Peyer's patch (tissue), 4 donors: ENCODE measurements around the gene PIGM. TPM values are rescaled to one million over a fixed set of nuclear protein-coding genes. Genes with fewer than 3 reads are reported as not detected.

ENCODE experiments used
- DNase-seq, 3 donors: peaks; one replicate each; pipeline ENCODE4 v3.0.0-alpha.2; 2017 to 2019
- H3K27ac ChIP-seq, 4 donors: fragments of 200-600 bp; sonication (generic); one replicate each; pipeline ENCODE4 v1.5.1; 2016 to 2019
- H3K27me3 ChIP-seq, 2 donors: fragments of 200-600 bp; sonication (generic); one replicate each; pipeline ENCODE4 v1.5.1; 2019
- H3K36me3 ChIP-seq, 3 donors: fragments of 200-600 bp; sonication (generic); one replicate each; pipeline ENCODE4 v1.5.1; 2016 to 2019
- H3K4me1 ChIP-seq, 4 donors: fragments of 200-600 bp; sonication (generic); one replicate each; pipeline ENCODE4 v1.5.1; 2016 to 2019
- H3K4me3 ChIP-seq, 4 donors: fragments of 200-600 bp; sonication (generic); 1 replicate in 3 of 4; 2 replicates in 1 of 4; pipeline ENCODE4 v1.5.1; 2016 to 2019; ENCODE audit warnings: mild to moderate bottlenecking in 1 of 4
- H3K9me3 ChIP-seq, 4 donors: fragments of 200-600 bp; sonication (generic); one replicate each; pipeline ENCODE4 v1.5.1; 2016 to 2019; ENCODE audit warnings: mild to moderate bottlenecking in 1 of 4
- POLR2A ChIP-seq, 2 donors: fragments of 450-650 bp; IDR thresholded peaks; one replicate each; pipeline ENCODE4 v1.5.1; 2017; ENCODE audit warnings: antibody characterized with exemption in 2 of 2, mild to moderate bottlenecking in 2 of 2, moderate library complexity in 2 of 2
- total RNA-seq, 4 donors: library from RNA; depleted of rRNA; stranded (reverse); fragments of >200 nt; gene quantifications; one replicate each; pipeline ENCODE4 v1.1.0, GENCODE V29; 2016
- TF ChIP-seq, protein P1 (sequence below), 6 experiments: fragments of 450-650 bp in 4 of 6; fragments of 200-600 bp in 2 of 6; sonication (generic) in 1 of 6; IDR thresholded peaks; one replicate each; pipeline ENCODE4 v1.5.1; 2017 to 2019; ENCODE audit warnings: antibody characterized with exemption in 6 of 6, mild to moderate bottlenecking in 3 of 6, moderate library complexity in 1 of 6

The PIGM gene
- 1 to 10 TPM in 3 of 4 donors, under 1 TPM in 1; under 0.01 to 6.7 (median 5.5) TPM for total RNA-seq

DNA sequence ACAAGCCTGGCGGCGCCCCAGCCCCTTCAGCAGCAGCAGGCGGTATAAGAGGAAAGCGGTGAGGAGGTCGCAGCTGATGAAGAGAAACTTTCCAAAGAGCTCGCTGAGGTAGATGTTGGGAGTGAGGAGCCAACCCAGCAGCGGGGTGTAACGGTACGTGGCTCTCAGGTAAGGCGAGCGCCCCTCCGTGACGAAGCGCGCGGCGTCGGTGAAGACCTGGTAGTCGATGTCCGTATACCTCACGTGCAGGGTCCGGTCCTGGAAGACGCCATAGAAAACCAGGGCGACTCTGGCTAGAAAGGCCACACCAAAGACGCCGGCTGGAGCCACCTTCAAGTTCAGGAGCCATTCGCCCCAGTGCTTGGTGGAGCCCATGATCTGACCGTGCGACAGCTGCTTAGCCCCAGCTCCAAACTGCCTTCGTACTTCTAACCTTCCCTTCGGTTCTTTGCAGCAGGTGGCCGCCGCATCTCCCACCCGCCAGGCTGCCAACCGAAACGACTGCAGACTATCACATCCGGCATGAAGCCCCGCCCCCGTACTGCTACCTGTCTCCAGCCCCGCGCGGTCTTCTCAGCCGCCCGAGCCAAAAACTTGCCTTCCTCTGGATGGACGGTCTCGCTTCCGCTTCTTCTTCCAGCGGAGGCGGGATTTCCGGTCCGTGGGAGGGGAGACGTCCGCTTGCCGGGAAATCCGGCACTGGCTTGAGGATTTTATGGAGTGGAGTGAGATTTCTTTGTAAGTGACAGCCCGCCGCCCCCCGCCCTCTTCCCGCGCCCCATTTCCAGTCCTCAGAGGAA, at the start of gene PIGM:
TSS of gene PIGM (minus strand) at position 626 of the 800 bp plus-strand sequence. CDS start at position 375, 251 bp downstream.
- Histone ChIP-seq H3K36me3 (no peaks in the 10 kb centered on the region), H3K27me3 (no peaks in the 10 kb centered on the region), H3K27ac (peak within 1 kb of the TSS; percentile 63 to 80 (median 72)), H3K9me3 (no peaks in the 10 kb centered on the region), H3K4me3 (peak within 1 kb of the TSS; percentile 60 to 89 (median 68)), H3K4me1 (peaks cover 0 to 21% (median 5%) of the 10 kb centered on the region in 4 donors)
- TF ChIP-seq, protein P1, sequence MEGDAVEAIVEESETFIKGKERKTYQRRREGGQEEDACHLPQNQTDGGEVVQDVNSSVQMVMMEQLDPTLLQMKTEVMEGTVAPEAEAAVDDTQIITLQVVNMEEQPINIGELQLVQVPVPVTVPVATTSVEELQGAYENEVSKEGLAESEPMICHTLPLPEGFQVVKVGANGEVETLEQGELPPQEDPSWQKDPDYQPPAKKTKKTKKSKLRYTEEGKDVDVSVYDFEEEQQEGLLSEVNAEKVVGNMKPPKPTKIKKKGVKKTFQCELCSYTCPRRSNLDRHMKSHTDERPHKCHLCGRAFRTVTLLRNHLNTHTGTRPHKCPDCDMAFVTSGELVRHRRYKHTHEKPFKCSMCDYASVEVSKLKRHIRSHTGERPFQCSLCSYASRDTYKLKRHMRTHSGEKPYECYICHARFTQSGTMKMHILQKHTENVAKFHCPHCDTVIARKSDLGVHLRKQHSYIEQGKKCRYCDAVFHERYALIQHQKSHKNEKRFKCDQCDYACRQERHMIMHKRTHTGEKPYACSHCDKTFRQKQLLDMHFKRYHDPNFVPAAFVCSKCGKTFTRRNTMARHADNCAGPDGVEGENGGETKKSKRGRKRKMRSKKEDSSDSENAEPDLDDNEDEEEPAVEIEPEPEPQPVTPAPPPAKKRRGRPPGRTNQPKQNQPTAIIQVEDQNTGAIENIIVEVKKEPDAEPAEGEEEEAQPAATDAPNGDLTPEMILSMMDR (IDR thresholded peaks at IDR 0.05): peak in 1 of 6 experiments; percentile 19
- peak in 1 of 2 donors; percentile 52 for TF ChIP-seq POLR2A (IDR thresholded peaks at IDR 0.05)
- peak; percentile 96 to 100 (median 99) for DNase-seq

DNA sequence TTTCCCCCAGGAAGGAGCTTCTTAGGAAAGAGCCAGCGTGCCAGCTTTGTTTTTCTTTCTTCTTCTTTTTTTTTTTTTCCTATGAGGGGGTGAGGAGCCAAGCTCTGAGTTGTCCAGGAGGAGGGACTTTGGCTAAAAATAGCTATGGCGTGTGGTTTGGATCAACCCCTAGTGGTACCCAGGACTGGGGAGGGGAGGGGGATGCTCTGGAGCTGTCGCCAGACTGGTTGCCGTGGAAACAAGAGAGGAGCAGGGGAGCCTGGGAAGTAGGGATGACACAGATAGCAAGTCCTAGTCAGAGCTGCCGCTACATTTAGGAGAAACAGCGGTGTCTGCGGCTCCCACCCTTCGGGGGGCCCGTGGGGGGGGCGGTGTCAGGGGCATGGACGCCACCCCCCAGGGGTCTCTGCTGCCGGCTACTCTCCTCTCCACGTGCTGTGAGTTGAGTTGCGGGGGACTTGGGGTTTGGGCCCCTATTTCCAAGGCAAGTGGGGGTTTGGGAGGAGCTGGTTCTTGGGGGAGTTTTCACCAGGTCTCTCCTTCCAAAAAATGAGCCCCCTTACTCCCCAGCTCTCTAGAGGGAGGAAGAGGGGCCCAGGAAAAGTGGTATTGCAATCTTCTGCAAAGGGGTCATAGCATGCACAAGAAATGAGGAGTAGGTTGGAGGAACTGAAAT, 49.6 kb upstream of the PIGM start, which contains the start of gene KCNJ9:
TSS of gene KCNJ9 (plus strand) at position 278 of the 676 bp plus-strand sequence. CDS start 2,493 bp downstream, outside the sequence.
- peaks cover 0 to 15% of the 10 kb centered on the region in 2 donors for H3K27me3 ChIP-seq
- H3K27ac ChIP-seq: no peak within 1 kb of the TSS
- H3K4me3 ChIP-seq: no peak within 1 kb of the TSS
- DNase-seq: peak in 1 of 3 donors; percentile 36
- H3K36me3 ChIP-seq: no peaks in the 10 kb centered on the region
- peaks cover 0 to 7% (median 3%) of the 10 kb centered on the region in 4 donors for H3K4me1 ChIP-seq
- no peaks in the 10 kb centered on the region for H3K9me3 ChIP-seq
- TF ChIP-seq, protein P1 (IDR thresholded peaks at IDR 0.05): no peak
- TF ChIP-seq POLR2A (IDR thresholded peaks at IDR 0.05): no peak

DNA sequence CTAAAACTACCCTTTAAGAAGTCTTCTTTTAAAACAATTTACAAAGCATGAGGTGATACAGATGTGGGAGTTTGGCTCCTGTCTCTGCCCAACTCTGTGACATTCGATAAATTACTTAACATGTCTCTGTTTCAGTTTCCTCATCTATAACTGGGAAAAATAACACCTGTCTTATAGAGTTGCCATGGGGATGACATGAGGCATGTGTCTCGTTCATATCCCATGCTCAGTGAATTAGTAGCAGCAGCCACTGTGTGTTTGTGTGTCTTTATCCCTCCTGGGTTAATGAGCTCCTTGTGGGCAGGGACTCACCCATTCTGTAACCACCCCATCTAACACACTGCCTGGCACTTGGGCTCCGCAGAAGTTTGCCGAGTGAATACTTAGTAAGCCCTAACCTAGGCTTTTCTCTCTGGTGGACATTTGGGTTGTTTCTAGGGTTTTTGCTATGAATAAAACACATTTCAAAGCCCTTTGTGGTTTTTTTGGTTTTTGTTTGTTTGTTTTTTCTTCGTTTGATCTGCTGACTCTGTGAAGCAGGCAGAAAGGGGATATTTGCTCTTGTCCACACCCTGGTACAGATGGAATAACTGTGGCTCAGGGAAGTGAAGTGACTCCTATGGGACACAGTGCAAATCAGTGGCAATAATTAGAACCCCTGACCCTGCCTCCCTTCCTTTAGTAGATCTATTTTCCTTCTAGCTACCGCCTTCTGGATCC, 48.8 kb upstream of the PIGM start:
- TF ChIP-seq, protein P1 (IDR thresholded peaks at IDR 0.05): no peak
- TF ChIP-seq POLR2A (IDR thresholded peaks at IDR 0.05): no peak
- Histone ChIP-seq H3K36me3 (no peaks in the 10 kb centered on the region), H3K27ac (no peak overlapping the region), H3K9me3 (no peaks in the 10 kb centered on the region), H3K4me1 (peaks cover 0 to 7% (median 3%) of the 10 kb centered on the region in 4 donors), H3K4me3 (no peak overlapping the region), H3K27me3 (peaks cover 0 to 15% of the 10 kb centered on the region in 2 donors)
- no peak for DNase-seq

GRCh38 chr1:160079448-160079847, 47.7 kb upstream of the PIGM start:
- H3K4me1 ChIP-seq: peaks cover 0 to 7% (median 3%) of the 10 kb centered on the region in 4 donors
- H3K9me3 ChIP-seq: no peaks in the 10 kb centered on the region
- TF ChIP-seq, protein P1 (IDR thresholded peaks at IDR 0.05): no peak
- TF ChIP-seq POLR2A (IDR thresholded peaks at IDR 0.05): no peak
- H3K36me3 ChIP-seq: no peaks in the 10 kb centered on the region
- no peak for DNase-seq
- no peak overlapping the region for H3K27ac ChIP-seq
- H3K4me3 ChIP-seq: no peak overlapping the region
- H3K27me3 ChIP-seq: peaks cover 0 to 15% of the 10 kb centered on the region in 2 donors

- Histone ChIP-seq H3K4me1 (peaks cover 0 to 2% (median under 1%) of the 10 kb centered on the region in 4 donors), H3K9me3 (no peaks in the 10 kb centered on the region), H3K27ac (no peak overlapping the region), H3K4me3 (no peak overlapping the region), H3K36me3 (no peaks in the 10 kb centered on the region), H3K27me3 (peaks cover 0 to 15% of the 10 kb centered on the region in 2 donors)
- DNase-seq: peak; percentile 30 to 71 (median 71)
- TF ChIP-seq, protein P1 (IDR thresholded peaks at IDR 0.05): peak in 5 of 6 experiments; percentile 38 to 64 (median 60)
- no peak for TF ChIP-seq POLR2A (IDR thresholded peaks at IDR 0.05)
These were observed 46.9 kb upstream of the PIGM start for GRCh38 chr1:160078512-160079195.
